GM19193 (cell line): ENCODE measurements around the gene SINHCAF.

Source experiments
- POLR2A ChIP-seq: IDR thresholded peaks from 4 replicates; pipeline ENCODE4 v1.6.1; 2011; ENCODE audit not compliant: insufficient read depth, insufficient read length; ENCODE audit errors: extremely low read depth

SINHCAF gene

GRCh38 chr12:31300341-31300740, 25.6 kb downstream of the SINHCAF start:
- no peak for TF ChIP-seq POLR2A

- TF ChIP-seq POLR2A: no peak
Measured at GRCh38 chr12:31298922-31299321, 27.0 kb downstream of the SINHCAF start.

- TF ChIP-seq POLR2A: no peak
Measured at GRCh38 chr12:31298515-31298910, 27.4 kb downstream of the SINHCAF start.

- TF ChIP-seq POLR2A: no peak
Measured at GRCh38 chr12:31297572-31298514, 28.1 kb downstream of the SINHCAF start.

- TF ChIP-seq POLR2A: no peak
Measured at GRCh38 chr12:31289441-31289840, 36.5 kb downstream of the SINHCAF start.

- TF ChIP-seq POLR2A: no peak
Measured at GRCh38 chr12:31288381-31288780, 37.6 kb downstream of the SINHCAF start.

GRCh38 chr12:31280183-31280582, 45.8 kb downstream of the SINHCAF start:
- no peak for TF ChIP-seq POLR2A

GRCh38 chr12:31279390-31279924, 46.5 kb downstream of the SINHCAF start:
- TF ChIP-seq POLR2A: no peak

GRCh38 chr12:31278832-31279231, 47.1 kb downstream of the SINHCAF start:
- no peak for TF ChIP-seq POLR2A

- no peak for TF ChIP-seq POLR2A
Measured at GRCh38 chr12:31278424-31278823, 47.5 kb downstream of the SINHCAF start.

GRCh38 chr12:31277081-31277480, 48.9 kb downstream of the SINHCAF start:
- TF ChIP-seq POLR2A: no peak

- no peak for TF ChIP-seq POLR2A
Measured at GRCh38 chr12:31275491-31275890, 50.5 kb downstream of the SINHCAF start.

GRCh38 chr12:31274520-31275300, 51.2 kb downstream of the SINHCAF start:
- no peak for TF ChIP-seq POLR2A

GRCh38 chr12:31272607-31273225, 53.2 kb downstream of the SINHCAF start:
- TF ChIP-seq POLR2A: no peak

- no peak for TF ChIP-seq POLR2A
Measured at GRCh38 chr12:31267966-31268365, 58.0 kb downstream of the SINHCAF start.
